K562 (cell line): ENCODE measurements around the gene HECW1. TPM values are rescaled to one million over a fixed set of nuclear protein-coding genes. Genes with fewer than 3 reads are reported as not detected.
A peak's percentile ranks its signal among the peaks of the same experiment; 100 is the strongest.

Source experiments
- ATAC-seq: fragments of 200-7000 bp; cut with Tn5 transposase; 3 replicates; pipeline ENCODE4 v1.9.1; 2020; ENCODE audit warnings: moderate library complexity
- BruUV-seq: library from RNA; stranded (reverse); fragments of 400-500 nt; replicated peaks from 2 replicates; lab custom pipeline; 2021; lab: Mats Ljungman, UMichigan
- CTCF ChIA-PET: fragments of 300-600 bp; formaldehyde crosslinking; extraction: SDS; loops from one replicate; lab custom pipeline; 2021; ENCODE audit warnings: low intra/inter-chr PET ratio; lab: Yijun Ruan, JAX
- POLR2A ChIA-PET: fragments of 300-600, 350-650 bp; sonication (Branson Sonifier 250); formaldehyde crosslinking; extraction: SDS; loops from one replicate; lab custom pipeline; 2021; ENCODE audit warnings: antibody characterized with exemption, inconsistent platforms; lab: Yijun Ruan, JAX
- DNase-seq, 4 experiments: peaks; one replicate each; pipeline versions ENCODE4 v3.0.0 to v3.0.0-alpha.2; 2011 to 2018; ENCODE audit warnings: low spot score in 3 of 4, mixed read lengths in 3 of 4; ENCODE audit errors: extremely low read depth in 1 of 4
- FAIRE-seq: peaks from 2 replicates; lab custom pipeline; 2011; peaks lifted over from hg19 to GRCh38; lab: Jason Lieb, UNC
- H2AFZ ChIP-seq: 2 replicates; pipeline ENCODE4 v1.6.0; 2011; ENCODE audit warnings: low read depth, low read length, control low read depth, inconsistent platforms
- H3K27ac ChIP-seq: fragments of 200-600 bp; 3 replicates; pipeline ENCODE4 v1.8.0; 2011; ENCODE audit warnings: low read depth, mild to moderate bottlenecking, control low read depth, inconsistent platforms, low read length, moderate library complexity, mixed read lengths; ENCODE audit errors: extremely low read depth
- H3K27me3 ChIP-seq, 2 experiments: fragments of 300-600 bp in 1 of 2; 2 replicates in 1 of 2; 3 replicates in 1 of 2; pipeline versions ENCODE4 v1.6.0 to v1.8.0; 2011; ENCODE audit warnings: inconsistent platforms in 2 of 2, low read length in 2 of 2, mild to moderate bottlenecking in 1 of 2, mixed read lengths in 1 of 2, moderate library complexity in 1 of 2; ENCODE audit not compliant: control insufficient read depth in 2 of 2, insufficient read depth in 2 of 2
- H3K36me3 ChIP-seq: fragments of 300-600 bp; 3 replicates; pipeline ENCODE4 v1.8.0; 2011; ENCODE audit warnings: mild to moderate bottlenecking, low read length, inconsistent platforms; ENCODE audit not compliant: control insufficient read depth, insufficient read depth
- H3K4me1 ChIP-seq, 2 experiments: fragments of 200-600 bp in 1 of 2; replicated peaks in 1 of 2; 2 replicates in 1 of 2; 3 replicates in 1 of 2; pipeline versions ENCODE4 v1.5.1 to v1.8.0; 2011; ENCODE audit warnings: inconsistent platforms in 2 of 2, low read length in 2 of 2, mild to moderate bottlenecking in 1 of 2, mixed read lengths in 1 of 2, moderate library complexity in 1 of 2; ENCODE audit not compliant: control insufficient read depth in 2 of 2, insufficient read depth in 2 of 2
- H3K4me2 ChIP-seq: 2 replicates; pipeline ENCODE4 v1.6.1; 2011; ENCODE audit warnings: low read length, control low read depth, inconsistent platforms, mixed read lengths; ENCODE audit not compliant: insufficient read depth
- H3K4me3 ChIP-seq: fragments of 200-600 bp; sonication (generic), shearing (Covaris generic); 2 replicates; pipeline ENCODE4 v1.5.1; 2016; ENCODE audit warnings: control low read depth, inconsistent platforms
- H3K79me2 ChIP-seq: fragments of 200-600 bp; 3 replicates; pipeline ENCODE4 v1.8.0; 2011; ENCODE audit warnings: low read length, inconsistent platforms; ENCODE audit not compliant: control insufficient read depth, insufficient read depth
- H3K9ac ChIP-seq, 2 experiments: 2 replicates each; pipeline versions ENCODE4 v1.6.0 to v1.6.1; 2011; ENCODE audit warnings: low read depth in 2 of 2, low read length in 2 of 2, control low read depth in 1 of 2, inconsistent platforms in 1 of 2, mild to moderate bottlenecking in 1 of 2, mixed read lengths in 1 of 2; ENCODE audit not compliant: insufficient read depth in 1 of 2
- H3K9me1 ChIP-seq: one replicate; pipeline ENCODE4 v1.6.0; 2011; ENCODE audit warnings: inconsistent platforms, mild to moderate bottlenecking, low read length, moderate library complexity; ENCODE audit not compliant: control insufficient read depth, insufficient read depth
- H3K9me3 ChIP-seq: replicated peaks from 2 replicates; pipeline ENCODE4 v1.5.1; 2011; ENCODE audit warnings: low read depth, low read length, inconsistent platforms; ENCODE audit not compliant: control insufficient read depth, insufficient read depth
- H4K20me1 ChIP-seq: replicated peaks from 2 replicates; pipeline ENCODE4 v1.6.1; 2011; ENCODE audit warnings: low read length, inconsistent platforms, mixed read lengths; ENCODE audit not compliant: control insufficient read depth, insufficient read depth
- E2F3 ChIP-seq: fragments of 250-450 bp; sonication (Bioruptor Pico); IDR thresholded peaks from 2 replicates; pipeline ENCODE4 v1.4.0; 2020; ENCODE audit warnings: mild to moderate bottlenecking
- FOSL1 ChIP-seq: fragments of 200-800 bp; sonication (Bioruptor generic); conservative IDR thresholded peaks from 2 replicates; pipeline ENCODE4 v1.6.1; 2016; ENCODE audit warnings: missing genetic modification characterization, missing compliant biosample characterization
- HNRNPK ChIP-seq: fragments of 200-400 bp; formaldehyde crosslinking; IDR thresholded peaks from one replicate; pipeline ENCODE4 v1.6.1; 2018; ENCODE audit warnings: mild to moderate bottlenecking, low read depth, low read length; ENCODE audit not compliant: poor library complexity, severe bottlenecking
- PATZ1 ChIP-seq: fragments of 250-450 bp; sonication (Bioruptor Pico); IDR thresholded peaks from 2 replicates; pipeline ENCODE4 v1.5.0; 2020; ENCODE audit warnings: mild to moderate bottlenecking, borderline replicate concordance
- PTTG1 ChIP-seq: fragments of 450-650 bp; IDR thresholded peaks from 2 replicates; pipeline ENCODE4 v1.6.1; 2016; ENCODE audit warnings: low read depth, mild to moderate bottlenecking, missing genetic modification characterization, missing compliant biosample characterization
- RFX1 ChIP-seq: fragments of 450-650 bp; IDR thresholded peaks from 2 replicates; pipeline ENCODE4 v1.6.1; 2016; ENCODE audit warnings: mild to moderate bottlenecking, moderate library complexity
- TFAP4 ChIP-seq: sonication (generic); formaldehyde crosslinking; IDR thresholded peaks from 2 replicates; pipeline ENCODE4 v1.8.0; 2022; ENCODE audit warnings: missing genetic modification reagents, mild to moderate bottlenecking, moderate library complexity, borderline replicate concordance
- THRAP3 ChIP-seq: fragments of 450-650 bp; IDR thresholded peaks from 2 replicates; pipeline ENCODE4 v1.6.1; 2016; ENCODE audit warnings: mild to moderate bottlenecking, inconsistent platforms, borderline replicate concordance
- TOE1 ChIP-seq, 2 experiments: fragments of 450-650 bp in 1 of 2; sonication (generic) in 1 of 2; formaldehyde crosslinking in 1 of 2; IDR thresholded peaks; 2 replicates each; pipeline versions ENCODE4 v1.7.1 to v1.8.0; 2016 to 2022; ENCODE audit warnings: borderline replicate concordance in 2 of 2, mild to moderate bottlenecking in 2 of 2, antibody characterized with exemption in 1 of 2, inconsistent platforms in 1 of 2, low read depth in 1 of 2, missing genetic modification reagents in 1 of 2, moderate library complexity in 1 of 2
- ZNF507 ChIP-seq: conservative IDR thresholded peaks from 2 replicates; pipeline ENCODE4 v1.6.1; 2017; ENCODE audit warnings: missing genetic modification characterization, missing compliant biosample characterization
- WGBS: fragments of 100-300 bp; shearing (Covaris generic); methylation state at CpG from one replicate; pipeline ENCODE4 v1.1.6; 2016; ENCODE audit warnings: low coverage, mixed read lengths; ENCODE audit not compliant: insufficient coverage; ENCODE audit errors: missing lambda C conversion rate; 5-methylcytosine and 5-hydroxymethylcytosine counted together
- in situ Hi-C: fragments of 300-500 bp; cut with MboI; formaldehyde crosslinking; loops from 4 replicates; pipeline ENCODE4 v1.15.0; 2018; ENCODE audit warnings: inconsistent platforms, mixed read lengths
- intact Hi-C: fragments of 100-400 bp; cut with micrococcal nuclease; formaldehyde crosslinking; loops from 2 replicates; pipeline ENCODE4 v1.14.2; 2022
- polyA plus RNA-seq, 8 experiments: library from polyadenylated mRNA; depleted of rRNA in 4 of 8; stranded (reverse) in 5 of 8; unstranded in 3 of 8; fragments of >200 nt; fragmentation: Nextera tagmentation in 2 of 8; fragmentation: Illumina TruSeq in 1 of 8; extraction: Ambion mirVana in 2 of 8; extraction: Trizol in 1 of 8; gene quantifications; 2 replicates each; pipeline versions ENCODE4 v1.2.1 to v1.2.3, GENCODE V29; 2011 to 2014; ENCODE audit warnings: inconsistent platforms in 1 of 8, missing spikeins in 1 of 8
- total RNA-seq, 7 experiments: library from RNA; depleted of rRNA in 6 of 7; stranded (reverse); fragments of >200 nt in 6 of 7; fragmentation: Illumina TruSeq in 2 of 7; extraction: Trizol in 2 of 7; gene quantifications; 2 replicates each; pipeline versions ENCODE4 v1.2.1 to v1.2.3, GENCODE V29; 2011 to 2021; ENCODE audit warnings: low replicate concordance in 1 of 7

The HECW1 gene
- total and polyA plus RNA-seq, 9 of the 15 experiments (the other 6 are each of a cell fraction or from before 2014, with no cell fraction given): 0.07 to 0.31 (median 0.13) TPM; not detected in 4

GRCh38 chr7:43612128-43612527 lies 499.7 kb downstream of the HECW1 start:
- Histone ChIP-seq H3K4me2 (no peak overlapping the region), H3K36me3 (peaks cover 34% of the 10 kb centered on the region), H3K27me3 (no peaks in the 10 kb centered on the region), H4K20me1 (no peaks in the 10 kb centered on the region), H3K9ac (no peak overlapping the region), H3K4me1 (no peaks in the 10 kb centered on the region), H2AFZ (no peak overlapping the region), H3K9me1 (no peaks in the 10 kb centered on the region), H3K79me2 (no peaks in the 10 kb centered on the region), H3K27ac (no peak overlapping the region), H3K9me3 (no peaks in the 10 kb centered on the region), H3K4me3 (no peak overlapping the region)
- TF ChIP-seq FOSL1 (tag) (no peak), RFX1 (peak; percentile 44; the same call in 1 of the 2 replicates)
- BruUV-seq: no TSS peak
- DNase-seq (no peak), FAIRE-seq (no peak), ATAC-seq (no peak)
- intact Hi-C loops: no loop called here
- POLR2A ChIA-PET: no interaction called here
- in situ Hi-C loops: no loop called here
- 80% methylated on average over 5 of the region's 5 CpGs for WGBS
- CTCF ChIA-PET: no interaction called here

- ATAC-seq (no peak), FAIRE-seq (no peak), DNase-seq (no peak)
- no peaks in the 10 kb centered on the region for H3K4me1 ChIP-seq
- no TSS peak for BruUV-seq
- intact Hi-C loops: no loop called here
- no peak overlapping the region for H3K27ac ChIP-seq
- H3K36me3 ChIP-seq: peaks cover 40% of the 10 kb centered on the region
- no peak overlapping the region for H2AFZ ChIP-seq
- H3K79me2 ChIP-seq: no peaks in the 10 kb centered on the region
- POLR2A ChIA-PET: interaction anchor here (0.6 kb wide), 2 partner anchors 280 to 1278 kb away, joined by 3 read pairs; no protein-coding TSS in a partner anchor
- H3K9me1 ChIP-seq: no peaks in the 10 kb centered on the region
- 71% methylated on average over 3 of the region's 3 CpGs for WGBS
- H3K27me3 ChIP-seq: no peaks in the 10 kb centered on the region
- H3K4me3 ChIP-seq: no peak overlapping the region
- in situ Hi-C loops: no loop called here
- H4K20me1 ChIP-seq: no peaks in the 10 kb centered on the region
- no peaks in the 10 kb centered on the region for H3K9me3 ChIP-seq
- no peak overlapping the region for H3K4me2 ChIP-seq
- CTCF ChIA-PET: no interaction called here
- H3K9ac ChIP-seq: no peak overlapping the region
- TF ChIP-seq HNRNPK (no peak), PATZ1 (CRISPR knock-in tag) (no peak), THRAP3 (no peak), TFAP4 (no peak), PTTG1 (no peak), E2F3 (no peak), ZNF507 (tag) (no peak), TOE1 (IDR thresholded peaks at IDR 0.05; ENCODE audit: borderline replicate concordance) (no peak), TOE1 (CRISPR knock-in tag; IDR thresholded peaks at IDR 0.05; ENCODE audit: borderline replicate concordance, low read depth) (no peak)
Observed at GRCh38 chr7:43612599-43613589, 500.4 kb downstream of the HECW1 start.
